Fibroblast of skin of left biceps (primary cell): ENCODE measurements around the gene SCRN1.

ENCODE experiments used
- DNase-seq, 2 experiments: peaks; one replicate each; pipeline ENCODE4 v3.0.0-alpha.2; 2013; ENCODE audit warnings: low read depth in 2 of 2

The SCRN1 gene, protein sequence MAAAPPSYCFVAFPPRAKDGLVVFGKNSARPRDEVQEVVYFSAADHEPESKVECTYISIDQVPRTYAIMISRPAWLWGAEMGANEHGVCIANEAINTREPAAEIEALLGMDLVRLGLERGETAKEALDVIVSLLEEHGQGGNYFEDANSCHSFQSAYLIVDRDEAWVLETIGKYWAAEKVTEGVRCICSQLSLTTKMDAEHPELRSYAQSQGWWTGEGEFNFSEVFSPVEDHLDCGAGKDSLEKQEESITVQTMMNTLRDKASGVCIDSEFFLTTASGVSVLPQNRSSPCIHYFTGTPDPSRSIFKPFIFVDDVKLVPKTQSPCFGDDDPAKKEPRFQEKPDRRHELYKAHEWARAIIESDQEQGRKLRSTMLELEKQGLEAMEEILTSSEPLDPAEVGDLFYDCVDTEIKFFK

DNA sequence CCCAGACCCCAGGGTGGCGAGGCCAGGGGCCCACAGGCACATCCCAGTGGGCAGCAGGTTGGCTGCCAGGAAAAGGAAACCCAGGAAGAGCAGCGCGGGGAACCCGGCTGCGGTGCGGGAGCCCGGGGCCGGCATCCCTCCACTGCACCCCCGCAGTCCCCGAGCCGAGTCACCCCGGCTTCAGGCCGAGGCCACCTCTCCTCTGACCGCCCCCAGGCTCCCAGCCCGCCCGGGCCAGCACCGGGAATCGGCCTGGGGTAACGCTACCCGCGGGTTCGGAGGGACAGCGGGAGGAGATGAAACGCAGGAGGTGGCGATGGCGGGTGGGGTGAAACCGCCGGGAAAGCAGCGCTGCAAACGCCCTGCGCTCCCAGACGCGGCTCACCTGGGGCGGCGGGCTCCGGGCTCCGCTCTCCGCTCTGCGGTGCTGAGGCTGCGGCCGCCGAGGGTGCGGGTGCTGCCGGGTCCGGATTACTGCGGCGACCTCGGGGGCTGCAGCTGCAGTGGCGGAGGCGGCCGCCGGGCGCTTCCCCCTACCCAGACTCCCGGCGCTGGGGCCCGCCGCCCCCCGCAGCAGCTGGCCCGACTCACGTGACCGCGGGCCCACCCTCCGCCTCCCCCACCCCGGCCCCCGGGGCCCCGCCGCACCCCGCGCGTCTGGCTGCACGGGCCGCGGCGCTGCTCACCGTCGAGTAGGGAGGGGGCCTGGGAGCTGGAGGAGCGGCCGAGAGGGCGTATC, at the start of gene SCRN1:
Gene SCRN1, minus strand, starts transcription at position 545 of the 739 bp plus-strand sequence. CDS start 20,734 bp downstream, outside the sequence.
- peak in 1 of 2 experiments; percentile 19 for DNase-seq

- DNase-seq, result peak; percentile 47 to 50
These were observed 48.8 kb upstream of the SCRN1 start for GRCh38 chr7:30038196-30038980.

DNA sequence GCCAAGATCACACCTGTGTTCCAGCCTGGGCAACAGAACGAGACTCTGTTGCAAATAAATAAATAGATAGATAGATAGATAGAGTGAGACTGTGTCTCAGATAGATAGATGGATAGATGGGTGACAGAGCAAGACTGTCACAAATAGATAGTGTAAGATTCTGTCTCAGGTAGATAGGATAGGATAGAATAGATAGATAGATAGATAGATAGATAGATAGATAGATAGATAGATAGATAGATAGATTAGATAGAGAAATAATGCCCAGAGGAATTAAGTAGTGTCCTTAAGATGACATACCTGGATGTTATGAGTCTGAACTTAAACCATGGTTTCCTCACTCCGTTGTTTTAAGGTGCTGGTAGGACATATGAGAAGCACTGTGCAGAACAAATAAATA, 46.6 kb upstream of the SCRN1 start:
- DNase-seq, result no peak

GRCh38 chr7:30034501-30034900, 44.9 kb upstream of the SCRN1 start:
- no peak for DNase-seq

DNA sequence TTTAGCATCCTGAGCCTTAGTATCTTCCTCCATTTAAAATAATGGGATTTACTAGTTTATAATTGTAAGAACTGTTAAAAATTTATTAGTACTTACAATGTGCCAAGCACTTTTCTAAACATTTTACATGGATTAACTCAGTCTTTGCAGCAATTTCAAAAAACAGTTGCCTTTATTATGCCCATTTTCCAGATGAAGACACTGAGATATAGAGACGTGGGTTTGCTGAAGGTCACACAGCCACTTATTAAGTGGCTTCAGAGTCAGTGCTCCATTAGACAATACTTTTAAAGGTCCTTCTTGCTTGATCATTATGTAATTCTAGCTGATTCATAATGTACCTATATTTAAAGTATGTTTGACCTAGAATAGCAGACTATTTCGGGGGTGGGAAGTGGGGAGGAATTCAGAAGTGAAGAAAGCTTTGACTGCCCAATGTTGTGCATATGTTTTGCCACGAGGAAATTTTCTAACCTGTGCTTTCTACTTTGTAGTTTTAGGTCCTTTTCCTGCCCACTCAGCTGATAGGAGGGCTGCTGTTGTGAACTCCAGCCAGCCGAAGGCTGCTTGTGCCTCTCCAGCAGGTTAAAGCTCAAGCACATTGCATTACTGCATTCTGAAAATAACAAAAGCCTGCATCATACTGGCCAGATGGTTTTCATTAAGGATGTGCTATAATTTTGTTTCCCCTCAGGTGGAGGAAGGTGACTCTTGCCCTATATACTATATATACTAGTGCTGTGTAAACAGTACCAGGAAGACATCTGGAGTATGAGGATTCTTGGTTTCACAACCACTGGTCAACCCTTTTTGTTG, 42.9 kb upstream of the SCRN1 start:
- peak; percentile 45 to 52 for DNase-seq

DNA sequence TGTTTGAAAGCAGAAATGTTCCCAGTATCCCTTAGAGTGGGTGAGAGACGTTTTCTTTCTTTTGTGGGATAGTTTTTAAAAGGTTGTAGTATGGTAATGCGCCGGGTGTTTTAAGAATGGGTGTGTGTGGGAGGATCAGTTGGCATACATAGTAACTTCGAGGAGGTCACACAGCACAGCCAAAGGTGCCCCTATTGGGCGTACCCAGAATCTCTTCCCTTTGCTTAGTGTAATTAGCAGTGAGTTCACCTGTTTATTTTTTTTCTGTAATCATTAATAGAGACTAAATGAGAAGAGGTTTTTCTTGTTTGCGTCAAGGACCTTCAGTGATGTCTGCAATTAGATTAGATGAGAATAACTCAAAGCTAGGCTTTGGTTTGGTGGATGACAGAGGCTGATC, 40.1 kb upstream of the SCRN1 start:
- no peak for DNase-seq

GRCh38 chr7:30028749-30029635, 39.4 kb upstream of the SCRN1 start:
- no peak for DNase-seq

DNA sequence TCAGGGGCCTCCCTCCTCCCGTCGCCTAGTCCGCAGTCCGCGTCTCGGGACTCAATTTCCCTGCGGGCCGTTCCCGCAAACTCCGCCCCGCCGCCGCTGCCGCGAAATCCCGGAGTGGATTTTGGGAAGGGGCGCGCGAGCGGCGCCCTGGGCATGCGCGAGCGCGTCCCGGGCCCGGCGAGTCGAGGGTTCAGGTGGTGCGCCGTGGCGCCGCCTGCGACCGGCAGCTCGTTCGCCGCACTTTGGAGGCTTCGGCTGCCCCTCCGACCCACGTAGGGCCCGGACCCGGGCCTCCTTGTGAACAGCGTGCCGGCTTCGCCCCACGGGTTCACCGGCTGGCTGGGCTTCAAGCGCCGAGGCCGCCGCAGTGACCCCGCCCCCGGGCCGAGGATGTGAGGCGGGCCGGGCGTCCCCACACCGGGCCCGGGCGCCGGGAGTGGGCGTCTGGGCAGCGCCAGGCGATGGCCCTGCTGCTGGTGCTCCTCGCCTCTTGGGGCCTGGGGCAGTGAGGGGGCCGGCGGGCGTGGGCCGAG, 38.7 kb upstream of the SCRN1 start, which contains the start of gene PLEKHA8:
Gene PLEKHA8, plus strand, starts transcription at position 197 of the 533 bp plus-strand sequence. CDS start 351 bp downstream, outside the sequence.
- DNase-seq, result peak; percentile 62 to 73

DNA sequence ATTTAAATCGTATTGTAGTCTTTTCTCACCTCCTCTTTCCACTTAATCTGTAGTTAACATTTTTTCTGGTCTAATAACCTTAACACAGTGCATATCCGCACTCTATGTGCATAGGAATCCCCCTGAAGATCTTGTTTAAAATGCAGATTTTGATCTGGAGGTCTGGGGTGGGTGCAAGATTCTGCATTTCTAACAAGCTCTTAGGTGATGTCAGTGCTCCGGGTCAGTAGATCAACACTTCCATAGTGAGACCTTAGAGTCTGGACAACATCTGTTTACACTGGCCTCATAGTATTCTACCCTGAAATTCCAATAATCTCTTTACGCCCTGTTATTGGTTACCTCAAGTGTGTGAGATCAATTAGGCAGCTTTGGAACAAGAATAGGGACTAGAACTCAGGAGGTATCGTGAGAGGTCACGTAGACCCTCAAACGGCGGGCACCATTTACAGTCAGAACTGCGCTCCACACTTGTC, 38.2 kb upstream of the SCRN1 start:
- no peak for DNase-seq

- no peak for DNase-seq
These were observed 37.5 kb upstream of the SCRN1 start for GRCh38 chr7:30027065-30027456.

DNA sequence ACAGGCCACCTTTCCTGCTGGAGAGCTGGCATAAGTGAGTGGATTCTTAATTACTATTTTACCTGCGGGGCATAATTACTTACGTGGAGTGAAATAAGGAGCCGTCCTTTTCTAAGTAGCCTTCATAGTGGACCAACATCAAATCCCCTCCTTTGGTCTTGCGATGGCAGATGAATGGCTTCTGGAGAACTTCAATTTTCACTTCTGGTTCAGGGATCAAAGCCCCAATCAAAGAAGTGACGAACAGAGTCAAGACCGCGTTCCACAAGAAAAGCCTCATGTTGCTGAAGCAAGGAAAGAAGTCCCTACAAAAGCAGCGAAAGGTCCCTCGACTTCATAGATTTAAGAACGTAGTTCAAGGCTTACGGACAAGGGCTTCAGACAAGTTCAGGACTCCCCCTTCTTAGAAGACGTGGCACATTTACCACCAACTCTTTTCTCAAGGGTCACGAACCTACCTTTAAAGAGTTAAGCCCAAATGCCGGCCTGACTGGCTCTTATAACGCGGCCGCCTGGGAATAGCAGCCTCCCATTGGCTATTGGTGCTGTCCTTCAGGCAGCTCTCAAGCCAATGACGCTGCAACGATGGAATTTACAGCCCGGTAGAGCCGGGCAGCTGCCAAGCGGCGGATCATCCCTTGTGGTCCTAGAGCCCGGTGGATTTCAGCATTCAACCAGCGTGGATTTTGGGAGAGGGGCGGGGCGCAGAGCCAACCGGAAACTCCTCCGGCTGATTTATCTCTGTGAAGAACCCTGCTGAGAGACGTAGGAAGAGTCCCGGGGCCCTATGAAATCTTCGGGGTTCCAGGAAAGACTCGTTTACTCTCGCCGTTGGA, 36.8 kb upstream of the SCRN1 start, which contains the start of gene FKBP14:
Gene FKBP14, minus strand, starts transcription at position 474 of the 836 bp plus-strand sequence. Its CDS starts 194 bp downstream, at position 280.
- DNase-seq, result peak; percentile 99

DNA sequence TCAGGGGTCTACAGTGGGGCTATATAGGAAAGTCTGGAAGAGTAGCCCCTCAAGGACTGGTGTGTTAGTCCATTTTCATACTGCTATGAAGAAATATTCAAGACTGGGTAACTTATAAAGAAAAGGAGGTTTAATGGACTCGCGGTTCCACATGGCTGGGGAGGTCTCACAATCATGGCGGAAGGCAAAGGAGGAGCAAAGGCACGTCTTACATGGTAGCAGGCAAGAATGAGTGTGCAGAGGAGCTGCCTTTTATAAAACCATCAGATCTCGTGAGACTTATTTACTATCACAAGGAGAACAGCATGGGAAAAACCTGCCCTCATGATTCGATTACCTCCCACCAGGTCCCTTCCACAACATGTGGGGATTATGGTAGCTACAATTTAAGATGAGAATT, 33.9 kb upstream of the SCRN1 start:
- DNase-seq, result no peak

DNA sequence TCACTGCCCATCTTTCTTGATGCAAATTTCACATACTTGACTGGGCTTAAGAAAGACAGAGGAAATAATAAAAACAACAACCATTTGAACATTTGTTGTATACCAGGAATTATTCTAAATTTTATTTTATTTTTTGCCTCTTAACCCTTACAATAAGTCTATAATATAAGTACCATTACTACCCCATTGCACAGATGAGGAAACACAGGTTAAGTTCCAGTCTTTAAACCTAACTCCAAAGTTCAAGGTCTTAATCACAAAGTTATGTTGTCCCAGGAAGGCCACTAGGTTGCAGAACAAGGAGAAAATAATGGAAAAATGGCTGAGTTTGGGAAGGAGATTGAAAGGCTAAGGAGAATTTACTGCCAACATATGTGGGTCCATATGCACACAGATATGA, 33.4 kb upstream of the SCRN1 start:
- DNase-seq, result no peak

DNA sequence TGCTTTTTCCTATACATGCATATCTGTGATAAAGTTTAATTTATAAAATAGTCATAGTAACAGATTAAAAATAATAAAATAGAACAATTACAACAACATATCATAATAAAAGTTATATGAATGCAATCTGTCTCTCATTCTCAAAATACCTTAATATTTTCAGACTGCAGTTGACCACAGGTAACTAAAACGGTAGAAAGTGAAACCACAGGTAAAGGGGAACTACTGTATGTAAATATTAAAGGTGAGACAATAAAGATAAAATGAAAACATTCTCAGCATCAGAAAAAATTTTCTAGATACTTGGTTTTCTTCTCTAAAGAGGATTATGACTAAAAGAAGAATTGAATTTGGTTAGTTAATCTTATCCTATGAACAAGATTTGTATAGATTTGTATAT, 30.9 kb upstream of the SCRN1 start:
- DNase-seq, result no peak

- no peak for DNase-seq
These were observed 30.4 kb upstream of the SCRN1 start for GRCh38 chr7:30019960-30020359.

GRCh38 chr7:30019387-30019786, 29.8 kb upstream of the SCRN1 start:
- DNase-seq, result no peak

DNA sequence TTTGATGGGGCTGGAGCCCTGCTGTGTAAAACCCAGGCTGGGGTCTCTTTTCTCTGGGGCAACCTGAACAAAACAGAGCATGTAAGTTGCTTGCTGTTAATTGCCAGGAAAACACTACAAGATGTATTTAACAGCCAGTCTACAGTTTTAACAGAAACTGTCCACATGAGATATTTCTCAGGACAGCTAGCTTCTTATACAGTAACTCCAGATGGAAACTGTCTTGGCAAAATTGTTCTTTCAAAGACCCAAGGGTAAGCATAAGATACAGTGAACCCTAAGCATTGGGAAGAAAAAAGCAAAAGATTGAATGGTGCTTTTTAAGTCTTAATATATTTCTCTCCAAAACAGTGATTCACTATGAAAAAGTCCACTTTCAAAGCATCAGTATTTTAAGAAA, 28.9 kb upstream of the SCRN1 start:
- DNase-seq, result no peak

DNA sequence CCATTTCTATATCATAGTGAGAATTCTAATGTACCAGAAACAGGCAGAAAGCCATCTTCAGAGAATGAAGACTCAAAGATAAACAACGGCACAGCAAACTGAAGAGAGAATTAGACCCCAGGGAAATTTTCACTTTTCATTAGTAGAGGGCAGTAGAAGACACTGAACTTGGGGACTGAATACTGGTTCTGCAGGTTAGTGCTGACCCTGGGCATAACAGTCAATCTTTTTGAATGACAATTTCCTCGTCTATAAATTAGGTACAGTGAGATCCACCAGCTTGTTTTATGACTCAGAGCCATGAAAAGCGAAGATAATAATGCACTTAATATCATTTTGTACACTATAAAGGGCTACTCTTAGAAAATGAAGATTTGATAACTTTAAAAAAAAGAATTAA, 23.2 kb upstream of the SCRN1 start:
- no peak for DNase-seq

- DNase-seq, result no peak
These were observed 20.4 kb upstream of the SCRN1 start for GRCh38 chr7:30010021-30010420.
